Mesodermal cell (in vitro differentiated cells): Measurements from ENCODE around the gene SGCE.

Experiments used
- H3K27ac ChIP-seq: 2 replicates; pipeline ENCODE4 v1.7.0; 2013; ENCODE audit warnings: mild to moderate bottlenecking, low read depth, low read length, moderate library complexity; ENCODE audit not compliant: severe bottlenecking
- H3K36me3 ChIP-seq: 2 replicates; pipeline ENCODE4 v1.7.1; 2013; ENCODE audit warnings: mild to moderate bottlenecking, low read length, moderate library complexity; ENCODE audit not compliant: control insufficient read depth, insufficient read depth
- H3K4me1 ChIP-seq: one replicate; pipeline ENCODE4 v1.7.1; 2013; ENCODE audit warnings: mild to moderate bottlenecking, low read length; ENCODE audit not compliant: insufficient read depth, control insufficient read depth, poor library complexity, severe bottlenecking
- H3K4me3 ChIP-seq: 2 replicates; pipeline ENCODE4 v1.7.0; 2013; ENCODE audit warnings: low read length, control low read depth, mild to moderate bottlenecking; ENCODE audit not compliant: insufficient read depth, poor library complexity, severe bottlenecking; ENCODE audit errors: extremely low read depth
- H3K9me3 ChIP-seq: 2 replicates; pipeline ENCODE4 v1.7.1; 2013; ENCODE audit warnings: mild to moderate bottlenecking, low read length, moderate library complexity; ENCODE audit not compliant: control insufficient read depth
- WGBS, 2 experiments: methylation state at CpG; one replicate each; pipeline ENCODE4 v1.1.5; 2013; ENCODE audit warnings: missing lambda C conversion rate in 2 of 2; ENCODE audit not compliant: insufficient coverage in 2 of 2; 5-methylcytosine and 5-hydroxymethylcytosine counted together

The SGCE gene

GRCh38 chr7:94676431-94676830 lies 20.5 kb upstream of the SGCE start:
- H3K9me3 ChIP-seq, result no peaks in the 10 kb centered on the region
- H3K27ac ChIP-seq, result no peak overlapping the region
- 80 to 92% methylated on average over 2 of the region's 3 CpGs for WGBS, 2 experiments
- no peak overlapping the region for H3K4me3 ChIP-seq
- H3K4me1 ChIP-seq, result no peaks in the 10 kb centered on the region
- H3K36me3 ChIP-seq, result no peaks in the 10 kb centered on the region

- 98 to 100% methylated on average over 3 to 4 of the region's 8 CpGs for WGBS, 2 experiments
- Histone ChIP-seq H3K4me1 (no peaks in the 10 kb centered on the region), H3K27ac (no peak overlapping the region), H3K36me3 (no peaks in the 10 kb centered on the region), H3K9me3 (no peaks in the 10 kb centered on the region), H3K4me3 (no peak overlapping the region)
Measured at GRCh38 chr7:94675356-94675755, 19.4 kb upstream of the SGCE start.

- no peaks in the 10 kb centered on the region for H3K36me3 ChIP-seq
- H3K4me3 ChIP-seq, result no peak overlapping the region
- H3K9me3 ChIP-seq, result no peaks in the 10 kb centered on the region
- H3K27ac ChIP-seq, result no peak overlapping the region
- no peaks in the 10 kb centered on the region for H3K4me1 ChIP-seq
- WGBS, 2 experiments, result 100% methylated on average over 2 of the region's 4 CpGs
Measured at GRCh38 chr7:94671444-94672235, 15.7 kb upstream of the SGCE start.

- no peaks in the 10 kb centered on the region for H3K9me3 ChIP-seq
- no peaks in the 10 kb centered on the region for H3K4me1 ChIP-seq
- no peak overlapping the region for H3K4me3 ChIP-seq
- peaks cover 2% of the 10 kb centered on the region for H3K36me3 ChIP-seq
- no peak overlapping the region for H3K27ac ChIP-seq
- no CpG with 5 or more reads among the region's 1 CpG for WGBS, 2 experiments
Measured at GRCh38 chr7:94669773-94670495, 14.0 kb upstream of the SGCE start.

- H3K36me3 ChIP-seq, result peaks cover 13% of the 10 kb centered on the region
Measured at GRCh38 chr7:94666879-94667587, 11.1 kb upstream of the SGCE start.

GRCh38 chr7:94665426-94665825 lies 9.5 kb upstream of the SGCE start:
- Histone ChIP-seq H3K4me1 (no peaks in the 10 kb centered on the region), H3K9me3 (no peaks in the 10 kb centered on the region), H3K4me3 (no peak overlapping the region), H3K27ac (no peak overlapping the region), H3K36me3 (peaks cover 13% of the 10 kb centered on the region)
- WGBS, 2 experiments, result 97% methylated on average over 9 to 16 of the region's 18 CpGs

More at GRCh38 chr7:94666879-94667587, 11.1 kb upstream of the SGCE start:
- H3K9me3 ChIP-seq, result no peaks in the 10 kb centered on the region
- no peak overlapping the region for H3K27ac ChIP-seq
- WGBS, 2 experiments, result 83 to 89% methylated on average over 2 of the region's 3 CpGs
- no peaks in the 10 kb centered on the region for H3K4me1 ChIP-seq
- H3K4me3 ChIP-seq, result no peak overlapping the region

- Histone ChIP-seq H3K27ac (no peak overlapping the region), H3K4me1 (no peaks in the 10 kb centered on the region), H3K4me3 (no peak overlapping the region), H3K9me3 (no peaks in the 10 kb centered on the region), H3K36me3 (peaks cover 13% of the 10 kb centered on the region)
- 95% methylated on average over 23 of the region's 23 CpGs for WGBS, 2 experiments
Measured at GRCh38 chr7:94664023-94664422, 8.1 kb upstream of the SGCE start.

- H3K27ac ChIP-seq, result no peak overlapping the region
- peaks cover 13% of the 10 kb centered on the region for H3K36me3 ChIP-seq
- no peak overlapping the region for H3K4me3 ChIP-seq
- 100% methylated on average over 1 of the region's 1 CpG; no CpG with 5 or more reads in 1 of the 2 experiments for WGBS, 2 experiments
- H3K9me3 ChIP-seq, result no peaks in the 10 kb centered on the region
- H3K4me1 ChIP-seq, result no peaks in the 10 kb centered on the region
Measured at GRCh38 chr7:94662548-94662947, 6.6 kb upstream of the SGCE start.

GRCh38 chr7:94660006-94660405 lies 4.1 kb upstream of the SGCE start:
- no peaks in the 10 kb centered on the region for H3K9me3 ChIP-seq
- H3K36me3 ChIP-seq, result peaks cover 11% of the 10 kb centered on the region
- no peak overlapping the region for H3K4me3 ChIP-seq
- no peak overlapping the region for H3K27ac ChIP-seq
- H3K4me1 ChIP-seq, result no peaks in the 10 kb centered on the region

GRCh38 chr7:94658826-94659225 lies 2.9 kb upstream of the SGCE start:
- Histone ChIP-seq H3K36me3 (peaks cover under 1% of the 10 kb centered on the region), H3K4me1 (no peaks in the 10 kb centered on the region), H3K4me3 (no peak overlapping the region), H3K9me3 (no peaks in the 10 kb centered on the region), H3K27ac (no peak overlapping the region)
- 100% methylated on average over 1 to 2 of the region's 2 CpGs for WGBS, 2 experiments
